ENCODE results near the gene TANC1. TPM values are rescaled to one million over a fixed set of nuclear protein-coding genes. Genes with fewer than 3 reads are reported as not detected.

Gene TANC1
- total and polyA plus RNA-seq, 2 of the 4 experiments (the other 2 are of a cell fraction) = 10.2 to 12.9 TPM

DNA sequence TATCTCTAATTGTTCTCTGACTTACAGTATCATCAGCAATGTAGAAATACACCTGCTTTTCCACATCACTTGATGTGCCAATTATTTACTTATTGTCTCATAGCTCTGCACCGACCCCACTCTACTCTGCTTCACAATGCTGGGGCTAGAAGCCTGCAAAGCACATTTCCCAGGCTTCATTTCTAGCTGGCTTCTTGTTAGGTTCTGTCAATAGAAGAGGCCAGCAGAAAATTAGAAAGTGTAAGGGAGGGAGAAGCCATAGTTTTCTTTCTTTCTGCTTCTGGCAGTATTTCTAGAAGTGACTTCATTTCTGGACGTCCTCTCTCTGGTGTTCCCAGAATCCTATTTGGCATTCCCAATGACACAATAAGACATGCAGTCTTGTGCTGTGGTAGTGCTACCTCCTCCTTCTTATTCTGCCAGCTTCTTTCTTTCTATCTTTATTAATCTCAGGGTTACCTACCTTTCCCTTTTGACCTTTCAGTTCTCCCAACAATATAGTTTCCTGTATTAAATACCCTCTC lies 12.5 kb upstream of the TANC1 start:
- Histone ChIP-seq H3K14ac (replicated peaks; ENCODE audit: low read depth, low read length) (no peak overlapping the region), H2AK9ac (replicated peaks; ENCODE audit: low read depth, low read length, poor library complexity) (no peak overlapping the region), H2BK5ac (ENCODE audit: low read depth, low read length, poor library complexity, severe bottlenecking) (no peak overlapping the region), H3K9ac (ENCODE audit: low read depth, low read length) (no peak overlapping the region), H3K27ac (ENCODE audit: insufficient read depth, low read length) (no peak overlapping the region), H3K4ac (ENCODE audit: low read depth, low read length) (no peak overlapping the region), H2BK15ac (ENCODE audit: low read depth, low read length) (no peak overlapping the region), H2BK120ac (ENCODE audit: low read depth, low read length) (no peak overlapping the region), H3K4me3 (ENCODE audit: insufficient read depth, low read depth, low read length) (no peak overlapping the region), H3K27me3 (ENCODE audit: control insufficient read depth, insufficient read depth, low read length) (no peaks in the 10 kb centered on the region), H4K8ac (ENCODE audit: low read depth in 2 of 2, low read length in 2 of 2) (no peak overlapping the region), H3K4me2 (ENCODE audit: low read depth, low read length) (no peak overlapping the region), H3K36me3 (ENCODE audit: control insufficient read depth, insufficient read depth, low read length) (no peaks in the 10 kb centered on the region), H3K18ac (ENCODE audit: low read depth, low read length) (no peak overlapping the region), H4K5ac (ENCODE audit: low read depth, low read length) (no peak overlapping the region), H4K91ac (ENCODE audit: insufficient read depth, low read depth, low read length) (no peak overlapping the region), H3K79me1 (ENCODE audit: low read depth in 1 of 2, low read length in 2 of 2) (no peaks in the 10 kb centered on the region), H2BK20ac (ENCODE audit: low read depth, low read length) (no peak overlapping the region), H3K56ac (ENCODE audit: extremely low read depth, insufficient read depth, low read length) (no peak overlapping the region), H3K9me3 (ENCODE audit: control insufficient read depth, insufficient read depth, low read length) (no peaks in the 10 kb centered on the region), H4K20me1 (ENCODE audit: insufficient read depth, low read length) (no peaks in the 10 kb centered on the region), H3K9me1 (ENCODE audit: insufficient read depth, low read length) (no peaks in the 10 kb centered on the region), H2AFZ (replicated peaks; ENCODE audit: low read length, poor library complexity) (no peak overlapping the region), H3K4me1 (ENCODE audit: control insufficient read depth, insufficient read depth, low read length) (peaks cover 3% of the 10 kb centered on the region), H2AK5ac (ENCODE audit: low read depth, low read length) (no peak overlapping the region), H3K23ac (ENCODE audit: low read depth, low read length) (no peak overlapping the region)
- WGBS, 2 experiments (ENCODE audit: extremely low coverage in 2 of 2, insufficient read length in 1 of 2) = no CpG with 5 or more reads among the region's 2 CpGs
- intact Hi-C loops (cut with micrococcal nuclease) (no loop called here), in situ Hi-C loops (cut with MboI; ENCODE audit: low sequenced_read_pairs) (no loop called here), dilution Hi-C loops (cut with HindIII; ENCODE audit: low sequenced_read_pairs, unreplicated experiment) (no loop called here)
- DNase-seq = no peak
- ChIA-PET POLR2A (ENCODE audit: unreplicated experiment) (interaction anchor here (0.6 kb wide), 1 partner anchor 142 kb away, joined by 3 read pairs; no protein-coding TSS in a partner anchor), CTCF (no interaction called here)
- BruUV-seq (replicated peaks) = no TSS peak
- no peak for ATAC-seq (ENCODE audit: low read depth)
- TF ChIP-seq POLR2A (IDR thresholded peaks at IDR 0.05; ENCODE audit: low read depth, low read length) (no peak), FOS (IDR thresholded peaks at IDR 0.05; ENCODE audit: low read depth, low read length) (no peak), MXI1 (IDR thresholded peaks at IDR 0.05; ENCODE audit: borderline replicate concordance, low read depth, low read length) (no peak), CTCF (conservative IDR thresholded peaks at IDR 0.05; ENCODE audit: low read depth, low read length) (no peak), RAD21 (IDR thresholded peaks at IDR 0.05; ENCODE audit: low read length) (no peak), USF2 (IDR thresholded peaks at IDR 0.05; ENCODE audit: low read depth, low read length) (no peak), MAFK (IDR thresholded peaks at IDR 0.05; ENCODE audit: low read depth, low read length) (no peak), CHD1 (IDR thresholded peaks at IDR 0.05; ENCODE audit: low read depth, low read length) (no peak), NFE2L2 (IDR thresholded peaks at IDR 0.05; ENCODE audit: low read depth, low read length) (no peak), RCOR1 (IDR thresholded peaks at IDR 0.05; ENCODE audit: insufficient replicate concordance, low read length) (no peak), BHLHE40 (IDR thresholded peaks at IDR 0.05; ENCODE audit: low read depth, low read length) (no peak), CEBPB (IDR thresholded peaks at IDR 0.05; ENCODE audit: low read depth, low read length) (no peak), MAZ (IDR thresholded peaks at IDR 0.05; ENCODE audit: borderline replicate concordance, low read depth, low read length) (no peak), SMC3 (IDR thresholded peaks at IDR 0.05; ENCODE audit: low read depth, low read length) (no peak), RFX5 (IDR thresholded peaks at IDR 0.05; ENCODE audit: low read depth, low read length) (no peak)

All from IMR-90 (cell line).